Measurements from ENCODE around the gene TMEM212. TPM values are rescaled to one million over a fixed set of nuclear protein-coding genes. Genes with fewer than 3 reads are reported as not detected.
A peak's percentile ranks its signal among the peaks of the same experiment; 100 is the strongest.

Gene TMEM212
- total and polyA plus RNA-seq, 2 of the 13 experiments (the other 11 are each of a cell fraction or from before 2014, with no cell fraction given), result not detected

GRCh38 chr3:171875923-171876412, 32.8 kb downstream of the TMEM212 start (continued):
- TF ChIP-seq HOXA3 (CRISPR knock-in tag; IDR thresholded peaks at IDR 0.05) (0 out of 2 replicates have a peak, but pooled peaks have one; percentile 30), TRAFD1 (CRISPR knock-in tag; IDR thresholded peaks at IDR 0.05; ENCODE audit: borderline replicate concordance) (no peak), SOX13 (IDR thresholded peaks at IDR 0.05) (no peak), SOX13 (CRISPR knock-in tag; conservative IDR thresholded peaks at IDR 0.05 in 1 of 2, IDR thresholded peaks at IDR 0.05 in 1 of 2) (peak in 1 of 2 experiments; percentile 60; a peak in 2 of 4 replicates), NR2F6 (IDR thresholded peaks at IDR 0.05) (no peak), NR2F6 (CRISPR knock-in tag; IDR thresholded peaks at IDR 0.05) (peak; percentile 55; the same call in 1 of the 2 replicates), KLF9 (CRISPR knock-in tag; IDR thresholded peaks at IDR 0.05; ENCODE audit: low read depth) (no peak), SOX6 (IDR thresholded peaks at IDR 0.05) (no peak), SOX6 (CRISPR knock-in tag; IDR thresholded peaks at IDR 0.05) (peak; percentile 50; the same call in 1 of the 2 replicates), CENPT (CRISPR knock-in tag; IDR thresholded peaks at IDR 0.05; ENCODE audit: low read depth) (no peak), HOMEZ (CRISPR knock-in tag; IDR thresholded peaks at IDR 0.05; ENCODE audit: low read depth) (peak; percentile 35; the same call in 1 of the 2 replicates), EHMT2 (IDR thresholded peaks at IDR 0.05; ENCODE audit: borderline replicate concordance, low read depth, low read length) (0 out of 2 replicates have a peak, but pooled peaks have one; percentile 50), ZSCAN12 (CRISPR knock-in tag; IDR thresholded peaks at IDR 0.05) (no peak), TFDP2 (CRISPR knock-in tag; IDR thresholded peaks at IDR 0.05) (0 out of 2 replicates have a peak, but pooled peaks have one; percentile 15), ZBTB7B (CRISPR knock-in tag; IDR thresholded peaks at IDR 0.05) (no peak), ZNF784 (CRISPR knock-in tag; IDR thresholded peaks at IDR 0.05; ENCODE audit: borderline replicate concordance) (no peak), TEAD3 (CRISPR knock-in tag; optimal IDR thresholded peaks at IDR 0.05; ENCODE audit: borderline replicate concordance) (peak; percentile 42), MED1 (CRISPR knock-in tag; IDR thresholded peaks at IDR 0.05) (peak; percentile 69), TFAP4 (IDR thresholded peaks at IDR 0.05; ENCODE audit: borderline replicate concordance, low read depth) (peak; percentile 56), EP300 (IDR thresholded peaks at IDR 0.05; ENCODE audit: low read depth in 2 of 2, low read length in 2 of 2) (peak in 1 of 2 experiments; percentile 58; a peak in 2 of 4 replicates), EP300 (CRISPR knock-in tag; IDR thresholded peaks at IDR 0.05; ENCODE audit: borderline replicate concordance) (no peak), ZNF503 (CRISPR knock-in tag; IDR thresholded peaks at IDR 0.05) (peak; percentile 27; the same call in 1 of the 2 replicates)

Measured in HepG2 (cell line).